Suppressor macrophage (primary cell): ENCODE data around the gene DVL2.

ENCODE experiments used
- DNase-seq, 4 experiments: peaks; one replicate each; pipeline ENCODE4 v3.0.0-alpha.2; 2020 to 2022
- total RNA-seq, 17 experiments: gene quantifications; one replicate each; lab custom pipeline; 2026; ENCODE audit warnings: mixed read lengths in 6 of 17, inconsistent platforms in 3 of 17; lab: John Stamatoyannopoulos, UW

Gene DVL2
- 3.8 to 36.4 (median 21.4) reads per million in 17 experiments for total RNA-seq

GRCh38 chr17:7234083-7234951 is at the start of gene DVL2:
Gene DVL2 (minus strand): TSS chr17:7234517. CDS start chr17:7234262, 255 bp downstream.
- DNase-seq, result peak; percentile 94 to 98 (median 97)

- DNase-seq, result peak; percentile 32 to 55 (median 50)
These were observed 49.3 kb upstream of the DVL2 start for GRCh38 chr17:7283471-7284216.

GRCh38 chr17:7282752-7283321 is 48.5 kb upstream of the DVL2 start:
- peak in 3 of 4 experiments; percentile 36 to 43 (median 41) for DNase-seq

- peak in 1 of 4 experiments; percentile 18 for DNase-seq
These were observed 47.8 kb upstream of the DVL2 start for GRCh38 chr17:7281953-7282751.

- DNase-seq, result peak; percentile 96 to 97 (median 96)
These were observed 47.0 kb upstream of the DVL2 start, which contains the start of gene SLC2A4 for GRCh38 chr17:7281074-7281952. Gene SLC2A4 (plus strand): TSS chr17:7281718. CDS start chr17:7281935, 217 bp downstream.

- DNase-seq, result peak; percentile 87 to 91 (median 89)
These were observed 46.3 kb upstream of the DVL2 start for GRCh38 chr17:7280519-7281073.

- DNase-seq, result no peak
These were observed 45.1 kb upstream of the DVL2 start for GRCh38 chr17:7279448-7279847.

GRCh38 chr17:7266784-7267183 is 32.5 kb upstream of the DVL2 start:
- no peak for DNase-seq

- DNase-seq, result no peak
These were observed 29.4 kb upstream of the DVL2 start for GRCh38 chr17:7263801-7264078.

- DNase-seq, result peak in 3 of 4 experiments; percentile 55 to 60 (median 57)
These were observed 28.9 kb upstream of the DVL2 start for GRCh38 chr17:7262935-7263800.

- DNase-seq, result no peak
These were observed 28.0 kb upstream of the DVL2 start, which contains the start of gene CLDN7 for GRCh38 chr17:7262192-7262934. Gene CLDN7 (minus strand): TSS chr17:7262478. CDS start chr17:7262043, 435 bp downstream.

GRCh38 chr17:7261379-7262191 is 27.3 kb upstream of the DVL2 start:
- peak in 1 of 4 experiments; percentile 18 for DNase-seq

GRCh38 chr17:7260651-7261378 is 26.5 kb upstream of the DVL2 start:
- DNase-seq, result peak in 2 of 4 experiments; percentile 30 to 39

GRCh38 chr17:7260151-7260550 is 25.8 kb upstream of the DVL2 start:
- DNase-seq, result no peak

- no peak for DNase-seq
These were observed 25.2 kb upstream of the DVL2 start for GRCh38 chr17:7259555-7259889.

- DNase-seq, result peak; percentile 76 to 91 (median 88)
These were observed 24.6 kb upstream of the DVL2 start for GRCh38 chr17:7258731-7259554.
